Measurements from ENCODE around the gene CDH8.

GRCh38 chr16:61676740-61677139 lies 359.5 kb downstream of the CDH8 start:
- TF ChIP-seq CTCF (IDR thresholded peaks at IDR 0.05; ENCODE audit: low read depth, low read length, missing input control) (no peak), JUND (IDR thresholded peaks at IDR 0.05) (no peak), YY1 (IDR thresholded peaks at IDR 0.05) (no peak), MAX (IDR thresholded peaks at IDR 0.05) (no peak), RAD21 (IDR thresholded peaks at IDR 0.05) (no peak)
